KMS-11 (cell line): ENCODE results near the gene PBRM1.

ENCODE experiments used
- H2AFZ ChIP-seq: fragments of 200-600 bp; sonication (generic); 2 replicates; pipeline ENCODE4 v1.6.1; 2016; ENCODE audit warnings: antibody characterized with exemption, mixed run types, low read depth
- H3K27ac ChIP-seq: fragments of 200-600 bp; sonication (generic); 2 replicates; pipeline ENCODE4 v1.6.1; 2016; ENCODE audit warnings: mild to moderate bottlenecking, mixed run types
- H3K27me3 ChIP-seq: fragments of 200-600 bp; sonication (generic); 2 replicates; pipeline ENCODE4 v1.6.1; 2017; ENCODE audit warnings: mild to moderate bottlenecking, low read depth, mixed run types, moderate library complexity; ENCODE audit not compliant: insufficient read depth
- H3K36me3 ChIP-seq: fragments of 200-600 bp; sonication (generic); 2 replicates; pipeline ENCODE4 v1.6.1; 2017; ENCODE audit warnings: mild to moderate bottlenecking, mixed run types; ENCODE audit not compliant: insufficient read depth
- H3K4me1 ChIP-seq: fragments of 200-600 bp; sonication (generic); 2 replicates; pipeline ENCODE4 v1.6.1; 2016; ENCODE audit warnings: mild to moderate bottlenecking, low read depth, mixed run types; ENCODE audit not compliant: poor library complexity, severe bottlenecking
- H3K4me2 ChIP-seq: fragments of 200-600 bp; sonication (generic); 2 replicates; pipeline ENCODE4 v1.7.0; 2016; ENCODE audit warnings: mild to moderate bottlenecking, mixed run types
- H3K4me3 ChIP-seq: fragments of 200-600 bp; sonication (generic); IDR thresholded peaks from 2 replicates; pipeline ENCODE4 v1.6.1; 2017; ENCODE audit warnings: low read depth, low read length, mixed read lengths; ENCODE audit not compliant: insufficient read depth
- H3K79me2 ChIP-seq: fragments of 200-600 bp; sonication (generic); 2 replicates; pipeline ENCODE4 v1.6.1; 2016; ENCODE audit warnings: low read depth, mixed run types; ENCODE audit not compliant: insufficient read depth
- H3K9ac ChIP-seq: fragments of 200-600 bp; sonication (generic); 2 replicates; pipeline ENCODE4 v1.6.1; 2016; ENCODE audit warnings: mild to moderate bottlenecking, mixed run types
- H4K20me1 ChIP-seq: fragments of 200-600 bp; sonication (generic); 2 replicates; pipeline ENCODE4 v1.6.1; 2016; ENCODE audit warnings: mild to moderate bottlenecking, mixed run types; ENCODE audit not compliant: insufficient read depth
- CTCF ChIP-seq: fragments of 200-600 bp; sonication (generic); conservative IDR thresholded peaks from 2 replicates; pipeline ENCODE4 v1.6.1; 2017; ENCODE audit warnings: low read depth, mild to moderate bottlenecking, antibody characterized with exemption, low read length, moderate library complexity, mixed read lengths

PBRM1 gene

DNA sequence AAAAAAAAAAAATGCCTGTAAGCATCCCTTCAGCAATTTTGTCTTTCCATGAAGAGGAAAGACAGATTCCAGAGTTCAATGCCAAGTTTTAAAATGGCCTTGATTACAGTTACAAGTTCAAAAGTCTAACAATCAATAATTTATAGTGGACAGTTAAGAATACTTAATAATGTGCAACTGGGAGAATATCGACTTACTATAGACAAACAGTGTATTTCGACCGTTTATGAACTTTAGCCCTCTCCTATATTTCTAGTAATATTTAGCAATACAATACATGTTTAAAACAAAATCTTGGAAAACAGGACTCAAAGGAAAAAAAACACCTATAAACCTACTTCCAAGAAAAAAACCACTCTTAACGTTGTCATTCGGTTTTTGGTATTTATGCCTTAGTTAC, 1.5 kb downstream of the PBRM1 start:
- Histone ChIP-seq H3K9ac (no peak overlapping the region), H3K4me2 (peak overlapping the region; percentile 88), H3K4me3 (no peak overlapping the region), H4K20me1 (no peaks in the 10 kb centered on the region), H3K36me3 (peaks cover 10% of the 10 kb centered on the region; the same call in 1 of the 2 replicates), H3K79me2 (peaks cover 62% of the 10 kb centered on the region), H2AFZ (no peak overlapping the region), H3K4me1 (peaks cover 64% of the 10 kb centered on the region), H3K27ac (peak overlapping the region; percentile 96; the same call in 1 of the 2 replicates), H3K27me3 (no peaks in the 10 kb centered on the region)
- TF ChIP-seq CTCF = no peak

- Histone ChIP-seq H3K27me3 (no peaks in the 10 kb centered on the region), H3K9ac (no peak overlapping the region), H3K4me2 (peak overlapping the region; percentile 88; the same call in 1 of the 2 replicates), H2AFZ (no peak overlapping the region), H3K4me3 (no peak overlapping the region), H3K4me1 (peaks cover 63% of the 10 kb centered on the region), H3K36me3 (peaks cover 10% of the 10 kb centered on the region; the same call in 1 of the 2 replicates), H3K27ac (no peak overlapping the region), H3K79me2 (peaks cover 56% of the 10 kb centered on the region), H4K20me1 (no peaks in the 10 kb centered on the region)
- TF ChIP-seq CTCF = no peak
These were observed 2.1 kb downstream of the PBRM1 start for GRCh38 chr3:52683611-52684010.

DNA sequence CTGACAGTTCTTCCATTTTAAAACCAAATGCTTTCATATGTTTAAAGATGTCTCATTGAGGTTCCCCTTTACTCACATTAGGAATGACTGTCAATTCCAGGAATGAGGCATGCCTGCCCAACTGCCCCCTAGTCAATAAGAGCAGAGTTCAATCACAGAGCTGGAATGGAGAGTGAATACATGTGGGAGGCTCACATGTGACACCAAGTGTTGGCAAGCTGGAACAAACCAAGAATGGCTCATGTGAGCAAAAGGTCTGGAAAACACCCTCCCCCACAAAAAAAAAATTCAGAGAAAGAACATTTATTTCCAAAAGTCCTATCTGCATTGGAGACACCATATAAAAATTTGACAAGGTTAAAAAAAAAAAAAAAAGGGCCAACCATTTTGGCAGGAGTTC, 3.7 kb downstream of the PBRM1 start:
- Histone ChIP-seq H3K4me1 (peaks cover 47% of the 10 kb centered on the region), H3K36me3 (no peaks in the 10 kb centered on the region), H3K79me2 (peaks cover 41% of the 10 kb centered on the region), H3K4me2 (peak overlapping the region; percentile 50; the same call in 1 of the 2 replicates), H3K27ac (peak overlapping the region; percentile 42; the same call in 1 of the 2 replicates), H3K4me3 (no peak overlapping the region), H3K9ac (0 out of 2 replicates have a peak overlapping the region, but pooled peaks have one; percentile 13), H3K27me3 (no peaks in the 10 kb centered on the region), H2AFZ (no peak overlapping the region), H4K20me1 (no peaks in the 10 kb centered on the region)
- TF ChIP-seq CTCF = no peak

- H4K20me1 ChIP-seq = no peaks in the 10 kb centered on the region
- no peak overlapping the region for H2AFZ ChIP-seq
- H3K4me1 ChIP-seq = peaks cover 46% of the 10 kb centered on the region
- H3K79me2 ChIP-seq = peaks cover 36% of the 10 kb centered on the region
- H3K4me3 ChIP-seq = no peak overlapping the region
- peak overlapping the region; percentile 50; the same call in 1 of the 2 replicates for H3K4me2 ChIP-seq
- H3K27me3 ChIP-seq = no peaks in the 10 kb centered on the region
- peak overlapping the region; percentile 42; the same call in 1 of the 2 replicates for H3K27ac ChIP-seq
- H3K36me3 ChIP-seq = no peaks in the 10 kb centered on the region
- H3K9ac ChIP-seq = 0 out of 2 replicates have a peak overlapping the region, but pooled peaks have one; percentile 13
- no peak for TF ChIP-seq CTCF
These were observed 4.1 kb downstream of the PBRM1 start for GRCh38 chr3:52681596-52681995.
